GM15510 (cell line): ENCODE measurements around the gene ARID1B.

ENCODE experiments used
- POLR2A ChIP-seq: IDR thresholded peaks from 3 replicates; pipeline ENCODE4 v1.6.1; 2011; ENCODE audit warnings: borderline replicate concordance; ENCODE audit not compliant: insufficient read length; ENCODE audit errors: extremely low read depth

ARID1B gene

GRCh38 chr6:157222201-157222981, 445.2 kb downstream of the ARID1B start:
- TF ChIP-seq POLR2A, result no peak

GRCh38 chr6:157223021-157223430, 445.8 kb downstream of the ARID1B start:
- TF ChIP-seq POLR2A, result no peak

GRCh38 chr6:157223511-157223910, 446.3 kb downstream of the ARID1B start:
- TF ChIP-seq POLR2A, result no peak

GRCh38 chr6:157224178-157224950, 447.2 kb downstream of the ARID1B start:
- no peak for TF ChIP-seq POLR2A

- no peak for TF ChIP-seq POLR2A
These were observed 447.9 kb downstream of the ARID1B start for GRCh38 chr6:157224951-157225574.

- TF ChIP-seq POLR2A, result no peak
These were observed 448.4 kb downstream of the ARID1B start for GRCh38 chr6:157225575-157225995.

GRCh38 chr6:157226026-157226625, 448.9 kb downstream of the ARID1B start:
- TF ChIP-seq POLR2A, result no peak

- TF ChIP-seq POLR2A, result no peak
These were observed 449.6 kb downstream of the ARID1B start for GRCh38 chr6:157226761-157227160.

GRCh38 chr6:157227202-157228166, 450.3 kb downstream of the ARID1B start:
- TF ChIP-seq POLR2A, result no peak

- TF ChIP-seq POLR2A, result no peak
These were observed 451.4 kb downstream of the ARID1B start for GRCh38 chr6:157228426-157229131.

- TF ChIP-seq POLR2A, result no peak
These were observed 452.0 kb downstream of the ARID1B start for GRCh38 chr6:157229132-157229618.

GRCh38 chr6:157229713-157230112, 452.5 kb downstream of the ARID1B start:
- TF ChIP-seq POLR2A, result no peak

GRCh38 chr6:157230910-157231309, 453.7 kb downstream of the ARID1B start:
- no peak for TF ChIP-seq POLR2A

- no peak for TF ChIP-seq POLR2A
These were observed 455.1 kb downstream of the ARID1B start for GRCh38 chr6:157232161-157232895.
